Measurements from ENCODE around the gene RMC1. TPM values are rescaled to one million over a fixed set of nuclear protein-coding genes. Genes with fewer than 3 reads are reported as not detected.

The RMC1 gene
- total and polyA plus RNA-seq, 2 of the 13 experiments (the other 11 are each of a cell fraction or from before 2014, with no cell fraction given): 9.4 to 19.5 TPM

- intact Hi-C loops (cut with micrococcal nuclease; ENCODE audit: unreplicated experiment) (loop anchor here (1.0 to 5.0 kb wide), 4 partner anchors 8 to 39 kb away; partner anchors contain the start of gene NPC1), in situ Hi-C loops (cut with HindIII; ENCODE audit: extremely low pct_ligation_motif_present, low pct_unique_long_range_greater_than_20kb) (no loop called here)
- ATAC-seq: peak; percentile 97
- peak; percentile 96 for DNase-seq (ENCODE audit: low spot score)
- H3K36me3 ChIP-seq (replicated peaks in 1 of 2; ENCODE audit: control insufficient read depth in 1 of 2, insufficient read depth in 2 of 2, low read length in 2 of 2): peaks cover 38 to 67% of the 10 kb centered on the region in 2 experiments
- POLR2A ChIA-PET: interaction anchor here (0.7 to 4.6 kb wide), 8 partner anchors 8 to 103 kb away, joined by 3 to 25 read pairs (median 8); partner anchors contain the start of genes NPC1 and RIOK3
- peak; percentile 99 for FAIRE-seq
- 17% methylated on average over 19 of the region's 19 CpGs for WGBS (ENCODE audit: low lambda C conversion rate)
- no peaks in the 10 kb centered on the region for H3K27me3 ChIP-seq (ENCODE audit: control insufficient read depth in 1 of 2, insufficient read depth in 2 of 2, low read length in 2 of 2)
- peak overlapping the region; percentile 69 for H3K9ac ChIP-seq (ENCODE audit: insufficient read depth, low read depth, low read length)
- BruUV-seq (replicated peaks): no TSS peak
- no peak overlapping the region for H2AFZ ChIP-seq (ENCODE audit: low read length)
- peak overlapping the region; percentile 57 for H3K4me2 ChIP-seq (ENCODE audit: low read depth, low read length)
- H3K79me2 ChIP-seq (ENCODE audit: insufficient read depth, low read length): peaks cover 16% of the 10 kb centered on the region
- CTCF ChIA-PET (ENCODE audit: low intra/inter-chr PET ratio, low total read pairs): no interaction called here
- H3K9me3 ChIP-seq (ENCODE audit: low read length): no peaks in the 10 kb centered on the region
- peak overlapping the region; percentile 93 for H3K27ac ChIP-seq (ENCODE audit: extremely low read length, insufficient read depth, low read length)
- no peaks in the 10 kb centered on the region for H4K20me1 ChIP-seq (ENCODE audit: insufficient read depth, low read length)
- peaks cover 64% of the 10 kb centered on the region for H3K4me1 ChIP-seq (ENCODE audit: insufficient read depth, low read length)
- H3K4me3 ChIP-seq (replicated peaks in 1 of 3; ENCODE audit: insufficient read depth in 1 of 3, low read depth in 2 of 3, low read length in 3 of 3): peak overlapping the region in 1 of 3 experiments; percentile 37; a peak in 3 of 6 replicates
- TF ChIP-seq CREB1 (IDR thresholded peaks at IDR 0.05): no peak
- peak; percentile 76 for TF ChIP-seq CREB1 (CRISPR knock-in tag; IDR thresholded peaks at IDR 0.05)
- TF ChIP-seq TOE1 (CRISPR knock-in tag; IDR thresholded peaks at IDR 0.05): no peak
- TF ChIP-seq ZNF7 (CRISPR knock-in tag; IDR thresholded peaks at IDR 0.05): peak; percentile 87
- 0 out of 2 replicates have a peak, but pooled peaks have one; percentile 49 for TF ChIP-seq JUND (CRISPR knock-in tag; IDR thresholded peaks at IDR 0.05)
- no peak for TF ChIP-seq RFX3 (CRISPR knock-in tag; IDR thresholded peaks at IDR 0.05)
- TF ChIP-seq ZBED4 (CRISPR knock-in tag; IDR thresholded peaks at IDR 0.05; ENCODE audit: borderline replicate concordance): peak; percentile 98
- TF ChIP-seq ZIK1 (CRISPR knock-in tag; IDR thresholded peaks at IDR 0.05; ENCODE audit: borderline replicate concordance, low read depth): no peak
- TF ChIP-seq PLRG1 (conservative IDR thresholded peaks at IDR 0.05): no peak
- no peak for TF ChIP-seq GFI1 (CRISPR knock-in tag; IDR thresholded peaks at IDR 0.05; ENCODE audit: borderline replicate concordance)
- 0 out of 2 replicates have a peak, but pooled peaks have one; percentile 35 for TF ChIP-seq U2AF2 (IDR thresholded peaks at IDR 0.05; ENCODE audit: low read depth, low read length)
- no peak for TF ChIP-seq JDP2 (CRISPR knock-in tag; IDR thresholded peaks at IDR 0.05; ENCODE audit: borderline replicate concordance)
- peak; percentile 82 for TF ChIP-seq UBTF (CRISPR knock-in tag; IDR thresholded peaks at IDR 0.05)
- peak; percentile 17; the same call in 1 of the 2 replicates for TF ChIP-seq ELF4 (CRISPR knock-in tag; IDR thresholded peaks at IDR 0.05; ENCODE audit: borderline replicate concordance)
- peak; percentile 95 for TF ChIP-seq ZMYM2 (CRISPR knock-in tag; IDR thresholded peaks at IDR 0.05)
- 0 out of 2 replicates have a peak, but pooled peaks have one; percentile 19 for TF ChIP-seq BHLHE40 (IDR thresholded peaks at IDR 0.05; ENCODE audit: low read length)
- no peak for TF ChIP-seq ZNF761 (CRISPR knock-in tag; conservative IDR thresholded peaks at IDR 0.05)
- TF ChIP-seq AKAP8 (CRISPR knock-in tag; IDR thresholded peaks at IDR 0.05): 0 out of 2 replicates have a peak, but pooled peaks have one; percentile 47
- TF ChIP-seq CCAR2 (optimal IDR thresholded peaks at IDR 0.05; ENCODE audit: low read depth, low read length): no peak
Observed at GRCh38 chr18:23556145-23556780, 53.0 kb downstream of the RMC1 start.

Measured in HepG2 (cell line).